ENCODE measurements around the gene ATG4D.
A peak's percentile ranks its signal among the peaks of the same experiment; 100 is the strongest.

The ATG4D gene

DNA sequence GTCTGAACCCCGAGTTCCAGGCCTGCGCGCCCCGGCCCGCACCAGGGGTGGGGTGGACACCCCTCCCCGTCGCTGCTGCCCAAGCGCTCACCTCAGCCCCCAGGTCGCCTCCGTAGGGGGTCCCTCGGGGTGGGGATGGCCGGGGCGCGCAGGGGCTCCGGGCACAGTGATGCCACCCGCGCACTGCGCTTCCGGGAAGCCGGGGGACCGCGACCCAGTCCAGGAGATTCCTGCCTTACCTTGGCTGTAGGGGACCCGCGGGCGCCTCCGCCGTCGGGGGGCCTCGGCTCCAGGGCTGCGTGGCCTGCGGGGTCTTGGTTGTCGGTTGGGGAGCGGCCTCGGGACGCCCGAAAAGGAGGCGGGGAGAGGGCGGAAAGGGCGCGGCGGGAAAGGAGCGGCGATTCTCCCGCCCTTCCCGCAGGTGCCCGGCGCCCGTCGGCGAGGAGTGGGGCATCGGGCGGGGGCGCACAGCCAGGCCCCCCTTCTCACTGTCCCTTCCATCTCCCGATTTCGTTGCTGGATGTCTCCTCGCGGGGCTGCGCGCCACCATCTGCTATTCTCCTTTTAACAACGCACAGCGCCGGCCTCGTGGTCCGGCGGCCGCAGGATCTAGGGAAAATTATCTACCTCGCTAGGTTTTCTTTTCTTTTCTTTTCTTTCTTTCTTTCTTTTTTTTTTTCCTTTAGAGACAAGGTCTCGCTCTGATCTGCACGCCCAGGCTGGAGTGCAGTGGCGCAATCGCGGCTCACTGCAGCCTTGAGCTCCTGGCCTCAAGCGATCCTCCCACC, 40.5 kb upstream of the ATG4D start, which contains the start of gene KEAP1:
Gene KEAP1, minus strand, starts transcription at position 355 of the 788 bp plus-strand sequence. CDS start 3,323 bp downstream, outside the sequence.
- H3K4me3 ChIP-seq (ENCODE audit: low read length), result peak within 1 kb of the TSS; percentile 93

DNA sequence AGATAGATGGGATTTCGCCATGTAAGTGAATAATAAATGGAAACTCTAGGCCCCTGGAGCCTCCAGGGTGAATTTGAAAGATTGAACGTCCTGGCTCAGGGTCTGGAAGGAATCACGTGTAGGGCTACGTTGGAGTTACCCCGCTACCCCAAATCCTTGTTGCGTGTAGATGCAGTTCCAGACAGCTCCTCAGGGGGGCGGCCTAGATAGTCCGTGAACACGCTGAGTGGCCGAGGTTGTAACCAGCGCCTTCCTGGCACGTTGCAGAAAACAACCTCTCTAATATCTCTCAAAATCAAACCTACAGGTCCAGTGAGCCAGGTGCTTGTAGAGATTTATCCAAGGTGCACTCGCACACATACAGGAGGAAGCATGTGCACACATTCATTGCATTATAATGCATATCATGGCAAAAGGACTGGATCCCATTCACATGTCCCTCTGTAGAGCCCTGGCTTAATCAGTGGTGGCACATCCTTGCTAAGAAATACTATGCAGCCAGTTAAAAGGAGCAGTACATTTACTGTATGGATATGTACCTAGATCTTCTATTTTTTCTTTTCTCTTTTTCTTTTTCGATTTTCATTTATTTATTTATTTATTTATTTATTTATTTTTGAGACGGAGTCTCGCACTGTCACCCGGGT, 38.0 kb upstream of the ATG4D start:
- H3K4me3 ChIP-seq (ENCODE audit: low read length), result no peak overlapping the region
- DNase-seq (ENCODE audit: low read depth), result peak; percentile 61
- peak; percentile 80 for TF ChIP-seq CTCF (conservative IDR thresholded peaks at IDR 0.05; ENCODE audit: low read length)

More for the DNA sequence above, 40.5 kb upstream of the ATG4D start, which contains the start of gene KEAP1:
- DNase-seq (ENCODE audit: low read depth), result peak; percentile 19
- no peak for TF ChIP-seq CTCF (conservative IDR thresholded peaks at IDR 0.05; ENCODE audit: low read length)

GRCh38 chr19:10508036-10508435, 35.7 kb upstream of the ATG4D start:
- H3K4me3 ChIP-seq (ENCODE audit: low read length), result no peak overlapping the region
- no peak for TF ChIP-seq CTCF (conservative IDR thresholded peaks at IDR 0.05; ENCODE audit: low read length)
- DNase-seq (ENCODE audit: low read depth), result no peak

GRCh38 chr19:10508707-10509106, 35.0 kb upstream of the ATG4D start:
- TF ChIP-seq CTCF (conservative IDR thresholded peaks at IDR 0.05; ENCODE audit: low read length), result no peak
- no peak overlapping the region for H3K4me3 ChIP-seq (ENCODE audit: low read length)
- no peak for DNase-seq (ENCODE audit: low read depth)

GRCh38 chr19:10510301-10510802, 33.4 kb upstream of the ATG4D start:
- no peak for DNase-seq (ENCODE audit: low read depth)
- H3K4me3 ChIP-seq (ENCODE audit: low read length), result no peak overlapping the region
- TF ChIP-seq CTCF (conservative IDR thresholded peaks at IDR 0.05; ENCODE audit: low read length), result peak; percentile 61

DNA sequence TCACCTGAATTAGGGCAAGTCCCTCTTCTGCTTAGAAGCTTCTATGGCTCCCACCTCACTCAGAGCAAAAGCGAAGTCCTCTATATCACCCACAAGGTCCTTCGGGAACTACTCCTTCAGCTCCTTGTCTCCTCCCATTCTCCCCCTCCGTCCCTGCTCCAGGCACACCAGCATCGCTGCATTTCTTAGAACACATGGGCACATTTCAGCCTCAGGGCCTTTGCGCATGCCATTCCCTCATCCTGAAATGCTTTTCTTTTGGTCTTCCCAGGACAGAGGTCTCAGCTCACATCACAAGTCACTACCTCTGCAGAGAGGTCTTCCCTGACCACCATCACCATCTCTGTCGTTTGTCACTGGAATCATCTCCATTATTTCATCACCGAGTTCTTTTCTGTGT, 30.5 kb upstream of the ATG4D start:
- no peak overlapping the region for H3K4me3 ChIP-seq (ENCODE audit: low read length)
- no peak for DNase-seq (ENCODE audit: low read depth)
- no peak for TF ChIP-seq CTCF (conservative IDR thresholded peaks at IDR 0.05; ENCODE audit: low read length)
